ACC112 (cell line): ENCODE results near the gene PML.
A peak's percentile ranks its signal among the peaks of the same experiment; 100 is the strongest.
"Not testable (repeated sequence)": the region's sequence is repeated elsewhere in the genome, so short reads cannot be mapped to it uniquely, and the experiment has no call there.

Source experiments
- H2AFZ ChIP-seq: fragments of 200-600 bp; sonication (generic); one replicate; pipeline ENCODE4 v1.6.0; 2017; ENCODE audit warnings: antibody characterized with exemption, low read length; ENCODE audit not compliant: unreplicated experiment
- H3K27ac ChIP-seq: fragments of 200-600 bp; sonication (generic); 2 replicates; pipeline ENCODE4 v1.5.1; 2014; ENCODE audit warnings: low read depth, mild to moderate bottlenecking, antibody characterized with exemption, low read length, moderate library complexity
- H3K27me3 ChIP-seq: fragments of 200-600 bp; sonication (generic); 2 replicates; pipeline ENCODE4 v1.6.1; 2014; ENCODE audit warnings: mild to moderate bottlenecking, antibody characterized with exemption, low read length, moderate library complexity, mixed read lengths; ENCODE audit not compliant: insufficient read depth
- H3K36me3 ChIP-seq: fragments of 200-600 bp; sonication (generic); 2 replicates; pipeline ENCODE4 v1.6.1; 2016; ENCODE audit warnings: mild to moderate bottlenecking, antibody characterized with exemption, low read length, moderate library complexity, mixed read lengths; ENCODE audit not compliant: insufficient read depth
- H3K4me1 ChIP-seq: fragments of 200-600 bp; sonication (generic); one replicate; pipeline ENCODE4 v1.6.1; 2016; ENCODE audit warnings: low read length, mixed read lengths; ENCODE audit not compliant: insufficient read depth, unreplicated experiment, control insufficient read depth
- H3K4me3 ChIP-seq: fragments of 200-600 bp; sonication (generic); 2 replicates; pipeline ENCODE4 v1.5.1; 2014; ENCODE audit warnings: mild to moderate bottlenecking, low read depth, low read length
- H3K79me2 ChIP-seq: fragments of 200-600 bp; sonication (generic); one replicate; pipeline ENCODE4 v1.6.0; 2016; ENCODE audit warnings: low read length; ENCODE audit not compliant: control insufficient read depth, unreplicated experiment, insufficient read depth

Gene PML

DNA sequence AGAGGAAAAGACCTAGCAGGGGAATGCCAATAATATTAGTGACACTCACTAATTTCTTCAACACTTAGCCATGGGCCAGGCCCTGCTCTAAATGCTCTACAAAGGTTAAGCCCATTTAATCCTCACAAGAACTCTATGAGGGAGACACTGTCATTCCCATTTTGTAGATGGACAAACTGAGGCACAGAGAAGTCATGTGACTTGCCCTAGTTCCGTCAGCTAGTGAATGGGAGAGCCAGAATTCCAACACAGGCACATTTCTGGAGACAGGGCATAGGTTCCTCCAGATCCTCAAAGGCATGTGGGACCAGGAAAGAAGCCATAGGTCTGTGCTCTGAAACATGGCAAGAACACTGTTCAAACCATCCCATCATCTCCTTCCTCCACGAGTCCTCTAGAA lies 36.7 kb upstream of the PML start:
- Histone ChIP-seq H3K27ac (no peak overlapping the region), H2AFZ (no peak overlapping the region), H3K36me3 (no peaks in the 10 kb centered on the region), H3K27me3 (no peaks in the 10 kb centered on the region), H3K4me3 (no peak overlapping the region), H3K4me1 (peaks cover 39% of the 10 kb centered on the region), H3K79me2 (no peaks in the 10 kb centered on the region)

DNA sequence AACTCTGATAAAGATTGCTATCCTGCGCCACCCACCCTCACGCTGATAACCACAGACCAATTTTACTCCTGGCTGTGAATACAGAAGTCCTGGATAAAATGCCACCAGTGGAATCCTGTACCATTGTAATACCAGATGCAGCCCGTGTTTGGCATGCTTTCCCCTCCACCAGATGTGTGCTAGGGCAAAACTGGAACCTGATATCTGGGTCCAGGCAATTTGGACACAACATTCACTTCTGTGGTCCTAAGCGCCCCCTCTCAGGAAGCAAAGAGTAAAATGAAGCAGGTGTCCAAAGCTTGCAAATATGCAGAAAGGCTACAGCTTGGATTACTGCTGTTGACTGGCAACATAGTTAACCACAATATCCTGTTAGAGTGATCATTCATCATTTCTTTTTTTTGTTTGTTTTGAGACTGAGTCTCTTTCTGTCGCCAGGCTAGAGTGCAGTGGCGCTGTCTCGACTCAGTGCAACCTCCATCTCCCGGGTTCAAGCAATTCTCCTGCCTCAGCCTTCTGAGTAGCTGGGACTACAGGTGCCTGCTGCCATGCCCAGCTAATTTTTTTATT lies 35.4 kb upstream of the PML start:
- H2AFZ ChIP-seq: no peak overlapping the region
- no peaks in the 10 kb centered on the region for H3K27me3 ChIP-seq
- H3K4me1 ChIP-seq: peaks cover 39% of the 10 kb centered on the region
- no peak overlapping the region for H3K4me3 ChIP-seq
- H3K36me3 ChIP-seq: no peaks in the 10 kb centered on the region
- no peaks in the 10 kb centered on the region for H3K79me2 ChIP-seq
- no peak overlapping the region for H3K27ac ChIP-seq

DNA sequence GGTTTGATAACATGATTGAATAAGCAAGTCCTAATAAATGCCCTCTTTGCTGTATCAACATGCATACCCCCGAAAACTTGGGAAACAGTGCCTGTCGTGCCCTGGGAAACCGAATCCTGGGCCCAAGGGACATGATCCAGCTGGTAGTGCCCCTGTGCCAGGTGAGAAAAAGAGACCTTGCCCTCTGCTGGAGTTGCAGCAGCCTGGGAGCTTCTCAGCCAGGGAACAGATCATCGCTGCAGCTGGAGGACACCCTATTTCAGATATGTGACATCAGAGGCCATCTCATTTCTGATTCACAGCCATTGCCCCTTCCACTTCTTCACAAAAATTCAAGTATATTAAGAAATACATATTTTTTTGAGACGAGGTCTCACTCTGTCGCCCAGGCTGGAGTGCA lies 34.7 kb upstream of the PML start:
- no peak overlapping the region for H3K27ac ChIP-seq
- H2AFZ ChIP-seq: no peak overlapping the region
- no peaks in the 10 kb centered on the region for H3K36me3 ChIP-seq
- H3K79me2 ChIP-seq: no peaks in the 10 kb centered on the region
- no peak overlapping the region for H3K4me3 ChIP-seq
- peaks cover 39% of the 10 kb centered on the region for H3K4me1 ChIP-seq
- H3K27me3 ChIP-seq: no peaks in the 10 kb centered on the region

DNA sequence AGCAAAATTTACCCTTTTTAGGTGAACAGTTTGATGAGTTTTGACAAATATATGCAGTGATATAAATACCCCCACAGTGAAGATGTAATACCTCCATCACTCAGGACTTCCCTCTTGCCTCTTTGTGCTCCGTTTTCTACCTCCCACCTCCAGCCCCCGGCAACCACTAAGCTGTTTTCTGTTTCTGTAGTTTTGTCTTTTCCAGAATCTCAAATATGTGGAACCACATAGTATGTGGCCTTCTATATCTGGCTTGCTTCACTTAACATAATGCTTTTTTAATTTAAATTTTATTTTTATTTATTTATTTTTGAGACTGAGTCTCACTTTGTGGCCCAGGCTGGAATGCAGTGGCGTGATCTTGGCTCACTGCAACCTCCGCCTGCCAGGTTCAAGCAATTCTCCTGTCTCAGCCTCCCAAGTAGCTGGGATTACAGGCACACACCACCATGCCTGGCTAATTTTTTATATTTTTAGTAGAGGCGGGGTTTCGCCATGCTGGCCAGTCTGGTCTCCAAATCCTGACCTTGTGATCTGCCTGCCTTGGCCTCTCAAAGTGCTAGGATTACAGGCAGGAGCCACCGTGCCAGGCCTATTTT lies 33.9 kb upstream of the PML start:
- H3K27ac ChIP-seq, H3K36me3 ChIP-seq, H2AFZ ChIP-seq, H3K4me3 ChIP-seq, H3K27me3 ChIP-seq, H3K79me2 ChIP-seq: not testable (repeated sequence)
- peaks cover 42% of the 10 kb centered on the region for H3K4me1 ChIP-seq

DNA sequence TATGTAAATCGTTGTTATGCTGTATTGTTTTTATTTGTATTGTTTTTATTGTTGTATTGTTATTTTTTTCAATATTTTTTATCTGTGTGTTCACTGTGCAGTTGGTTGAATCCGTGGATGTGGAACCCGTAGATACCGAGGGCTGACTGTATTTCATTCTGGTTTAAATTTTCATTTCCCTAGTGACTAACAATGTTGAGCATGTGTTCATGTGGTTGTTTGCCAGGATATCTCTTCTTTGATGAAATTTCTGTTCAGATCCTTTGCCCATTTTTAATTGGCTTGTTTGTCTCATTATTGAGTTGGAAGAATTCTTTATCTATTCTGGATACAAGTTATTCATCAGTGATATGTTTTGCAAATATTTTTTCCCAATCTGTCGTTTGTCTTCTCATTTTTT lies 32.1 kb upstream of the PML start:
- Histone ChIP-seq H3K4me3 (no peak overlapping the region), H3K79me2 (no peaks in the 10 kb centered on the region), H2AFZ (no peak overlapping the region), H3K27me3 (no peaks in the 10 kb centered on the region), H3K27ac (no peak overlapping the region), H3K36me3 (no peaks in the 10 kb centered on the region), H3K4me1 (peaks cover 32% of the 10 kb centered on the region)

DNA sequence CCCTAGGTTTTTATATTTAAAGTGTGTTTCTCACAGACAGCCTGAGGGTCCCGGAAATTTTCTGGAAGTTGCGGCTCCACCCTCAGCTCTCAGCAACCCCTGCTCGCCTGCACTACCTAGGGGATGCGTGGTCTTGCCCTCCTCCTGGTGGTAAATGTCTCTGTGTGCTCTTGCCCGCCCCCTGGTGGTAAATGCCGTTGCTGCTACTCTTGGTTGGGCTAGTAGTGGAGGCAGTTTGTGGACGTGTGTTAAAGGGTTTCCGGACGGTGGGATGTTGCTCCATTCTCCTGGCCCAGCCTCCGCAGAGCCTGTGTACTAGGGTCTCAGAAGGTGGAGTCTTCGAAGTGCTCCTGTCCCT lies 29.8 kb upstream of the PML start:
- Histone ChIP-seq H3K4me3 (peak overlapping the region; percentile 8; the same call in 1 of the 2 replicates), H3K27ac (no peak overlapping the region), H3K36me3 (no peaks in the 10 kb centered on the region), H2AFZ (peak overlapping the region; percentile 19), H3K4me1 (peaks cover 17% of the 10 kb centered on the region), H3K27me3 (no peaks in the 10 kb centered on the region), H3K79me2 (no peaks in the 10 kb centered on the region)

DNA sequence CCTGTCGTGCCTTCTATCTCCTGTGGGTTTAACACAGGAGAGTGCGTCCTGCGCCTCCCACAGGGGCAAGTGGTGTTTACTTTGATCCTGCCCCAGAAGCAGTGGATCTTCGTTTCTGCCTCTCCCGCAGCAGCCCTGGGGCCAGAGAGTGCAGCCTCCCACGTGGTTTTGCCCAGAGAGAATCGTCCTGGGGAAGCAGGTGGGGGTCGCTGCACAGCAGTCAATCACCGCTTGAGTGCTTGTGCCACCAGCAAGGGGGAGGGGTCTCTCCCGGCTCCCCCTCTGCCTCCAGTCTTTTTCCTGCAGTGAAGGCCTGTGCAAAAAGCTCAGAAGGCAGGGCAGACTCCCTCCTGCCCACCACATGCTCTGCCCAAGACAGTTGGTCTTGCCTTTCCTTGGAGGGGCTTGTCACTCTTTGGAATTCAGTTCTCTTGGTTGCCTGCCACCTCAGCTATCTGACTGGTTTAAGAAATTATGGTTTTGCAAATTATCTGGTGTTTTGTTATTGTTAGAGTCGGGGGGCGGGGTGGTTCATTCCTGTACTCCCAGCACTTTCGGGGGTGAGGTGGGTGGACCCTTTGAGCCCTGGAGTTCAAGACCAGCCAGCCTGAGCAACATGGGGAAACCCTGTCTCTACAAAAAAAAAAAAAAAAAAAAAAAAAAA lies 29.3 kb upstream of the PML start:
- H3K79me2 ChIP-seq: no peaks in the 10 kb centered on the region
- no peaks in the 10 kb centered on the region for H3K27me3 ChIP-seq
- no peak overlapping the region for H3K27ac ChIP-seq
- peaks cover 16% of the 10 kb centered on the region for H3K4me1 ChIP-seq
- H2AFZ ChIP-seq: peak overlapping the region; percentile 19
- peak overlapping the region; percentile 8; the same call in 1 of the 2 replicates for H3K4me3 ChIP-seq
- no peaks in the 10 kb centered on the region for H3K36me3 ChIP-seq

DNA sequence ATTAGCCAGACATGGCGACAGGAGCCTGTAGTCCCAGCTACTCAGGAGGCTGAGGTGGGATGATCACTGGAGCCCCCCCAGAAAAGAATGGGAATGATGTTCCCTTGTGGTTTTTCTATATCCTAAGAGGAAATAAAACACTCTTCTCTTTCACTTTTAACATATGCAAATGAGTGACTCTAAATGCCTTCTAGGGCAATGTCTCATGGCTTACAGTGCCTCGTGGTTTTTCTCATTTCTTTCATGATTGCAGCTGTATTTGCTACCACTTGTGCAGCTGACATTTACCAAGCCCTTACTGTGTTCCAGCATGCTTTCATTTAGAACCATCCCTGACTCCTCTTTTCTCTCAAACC lies 28.8 kb upstream of the PML start:
- H2AFZ ChIP-seq: no peak overlapping the region
- peaks cover 16% of the 10 kb centered on the region for H3K4me1 ChIP-seq
- no peaks in the 10 kb centered on the region for H3K36me3 ChIP-seq

DNA sequence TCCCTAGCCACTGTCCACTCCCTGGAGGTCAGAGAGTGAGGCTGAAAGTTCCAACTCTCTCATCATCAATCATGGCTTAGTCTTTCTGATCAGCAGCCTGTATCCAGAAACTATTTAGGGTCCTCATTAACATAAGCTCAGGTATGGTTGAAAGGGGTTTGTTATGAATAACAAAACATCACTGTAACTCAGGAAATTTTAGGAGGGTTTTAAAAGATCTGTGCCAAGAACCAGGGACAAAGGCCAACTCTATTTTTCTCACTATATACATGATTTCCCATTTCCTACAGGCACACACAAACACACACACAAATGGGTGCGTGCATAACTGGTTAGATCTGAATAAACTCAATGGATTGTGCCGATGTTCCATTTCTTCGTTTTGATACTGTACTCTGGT lies 26.1 kb upstream of the PML start:
- Histone ChIP-seq H3K36me3 (no peaks in the 10 kb centered on the region), H3K4me1 (peaks cover 18% of the 10 kb centered on the region), H3K27me3 (no peaks in the 10 kb centered on the region), H3K4me3 (no peak overlapping the region), H3K27ac (no peak overlapping the region), H3K79me2 (no peaks in the 10 kb centered on the region), H2AFZ (no peak overlapping the region)

More for the DNA sequence above, 28.8 kb upstream of the PML start:
- H3K79me2 ChIP-seq: no peaks in the 10 kb centered on the region
- no peak overlapping the region for H3K4me3 ChIP-seq
- no peaks in the 10 kb centered on the region for H3K27me3 ChIP-seq
- H3K27ac ChIP-seq: no peak overlapping the region

DNA sequence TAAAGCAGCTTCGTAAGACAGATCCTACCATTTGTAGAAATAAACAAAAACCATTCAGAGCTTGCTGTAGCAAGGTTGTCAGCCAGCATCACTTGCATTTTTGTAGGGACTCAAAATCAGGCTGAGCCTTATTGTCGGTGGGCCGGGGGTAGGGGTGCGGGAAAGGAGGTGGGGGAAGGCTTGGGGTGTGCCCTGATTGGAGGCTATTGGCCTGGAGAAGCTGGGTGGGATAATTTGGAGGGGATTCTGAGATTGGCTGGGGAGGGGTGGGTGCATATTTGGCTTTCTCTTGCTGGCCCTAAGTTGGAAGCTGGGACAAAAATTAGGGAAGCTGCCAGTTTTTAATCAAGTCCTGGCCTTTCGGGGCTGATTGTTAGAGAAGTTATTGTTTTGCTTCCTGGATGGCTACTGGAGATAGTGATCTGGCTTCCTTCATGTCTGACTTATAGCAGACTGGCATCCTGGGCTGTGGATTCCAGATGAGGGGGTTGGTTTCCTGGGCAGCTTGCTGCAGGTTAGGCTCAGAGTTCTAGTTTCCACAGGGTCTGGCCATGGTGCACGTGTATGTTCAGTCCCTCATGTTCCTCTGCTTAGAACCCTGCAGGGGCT lies 25.3 kb upstream of the PML start:
- Histone ChIP-seq H3K36me3 (no peaks in the 10 kb centered on the region), H2AFZ (no peak overlapping the region), H3K27ac (no peak overlapping the region), H3K4me3 (no peak overlapping the region), H3K79me2 (no peaks in the 10 kb centered on the region), H3K4me1 (peaks cover 18% of the 10 kb centered on the region), H3K27me3 (no peaks in the 10 kb centered on the region)
